ENCODE data around the gene PIAS3. TPM values are rescaled to one million over a fixed set of nuclear protein-coding genes. Genes with fewer than 3 reads are reported as not detected.
A peak's percentile ranks its signal among the peaks of the same experiment; 100 is the strongest.

Gene PIAS3
- total and polyA plus RNA-seq, 10 of the 15 experiments (the other 5 are each of a cell fraction or from before 2014, with no cell fraction given), result 0.85 to 14.9 (median 10.6) TPM

GRCh38 chr1:145849356-145850160, 9.3 kb downstream of the PIAS3 start:
- no peaks in the 10 kb centered on the region for H3K79me2 ChIP-seq (ENCODE audit: control insufficient read depth, insufficient read depth, low read length)
- SMC1A ChIA-PET (ENCODE audit: uncharacterized antibody, unreplicated experiment), result interaction anchor here (0.8 to 1.0 kb wide), 2 partner anchors 53 to 127 kb away, joined by 3 read pairs; no protein-coding TSS in a partner anchor
- no peak overlapping the region for H2AFZ ChIP-seq (ENCODE audit: control insufficient read depth, low read depth, low read length)
- no peak for ATAC-seq
- intact Hi-C loops (cut with micrococcal nuclease; ENCODE audit: unreplicated experiment), result no loop called here
- no peaks in the 10 kb centered on the region for H3K27me3 ChIP-seq (replicated peaks in 1 of 2; ENCODE audit: control insufficient read depth in 2 of 2, insufficient read depth in 2 of 2, low read length in 1 of 2)
- no peak for DNase-seq (ENCODE audit: low read depth, low spot score)
- H3K36me3 ChIP-seq (ENCODE audit: control insufficient read depth in 2 of 2, insufficient read depth in 2 of 2, low read length in 1 of 2), result peaks cover 0 to 16% of the 10 kb centered on the region in 2 experiments
- H3K4me1 ChIP-seq (ENCODE audit: control insufficient read depth, insufficient read depth, low read length), result peaks cover 13% of the 10 kb centered on the region
- in situ Hi-C loops (cut with MboI), result loop anchor here (5.0 kb wide), 1 partner anchor 158 kb away; no protein-coding TSS in a partner anchor
- RAD21 ChIA-PET (ENCODE audit: unreplicated experiment), result no interaction called here
- H3K4me3 ChIP-seq, result no peak overlapping the region
- WGBS (ENCODE audit: insufficient coverage, insufficient replicate concordance, low lambda C conversion rate, missing lambda C conversion rate), result 67% methylated on average over 15 of the region's 15 CpGs
- H3K27ac ChIP-seq (ENCODE audit: control insufficient read depth, insufficient read depth), result no peak overlapping the region
- no peak overlapping the region for H3K4me2 ChIP-seq (ENCODE audit: control insufficient read depth, insufficient read depth)
- H3K9me3 ChIP-seq (replicated peaks; ENCODE audit: control insufficient read depth, insufficient read depth, low read length), result no peaks in the 10 kb centered on the region
- H3K9ac ChIP-seq (ENCODE audit: control insufficient read depth, insufficient read depth, low read length), result no peak overlapping the region
- POLR2A ChIA-PET, result no interaction called here
- FAIRE-seq, result no peak
- BruUV-seq (replicated peaks), result no TSS peak
- no peaks in the 10 kb centered on the region for H4K20me1 ChIP-seq (ENCODE audit: control insufficient read depth, insufficient read depth)
- peak in 2 of 3 experiments; percentile 23 to 44; a peak in 3 of 6 replicates for TF ChIP-seq CTCF (IDR thresholded peaks at IDR 0.05 in 2 of 3, conservative IDR thresholded peaks at IDR 0.05 in 1 of 3; ENCODE audit: control insufficient read depth in 2 of 3, extremely low read depth in 1 of 3, insufficient read depth in 1 of 3, low read depth in 3 of 3, low read length in 3 of 3)
- TF ChIP-seq, protein P1, sequence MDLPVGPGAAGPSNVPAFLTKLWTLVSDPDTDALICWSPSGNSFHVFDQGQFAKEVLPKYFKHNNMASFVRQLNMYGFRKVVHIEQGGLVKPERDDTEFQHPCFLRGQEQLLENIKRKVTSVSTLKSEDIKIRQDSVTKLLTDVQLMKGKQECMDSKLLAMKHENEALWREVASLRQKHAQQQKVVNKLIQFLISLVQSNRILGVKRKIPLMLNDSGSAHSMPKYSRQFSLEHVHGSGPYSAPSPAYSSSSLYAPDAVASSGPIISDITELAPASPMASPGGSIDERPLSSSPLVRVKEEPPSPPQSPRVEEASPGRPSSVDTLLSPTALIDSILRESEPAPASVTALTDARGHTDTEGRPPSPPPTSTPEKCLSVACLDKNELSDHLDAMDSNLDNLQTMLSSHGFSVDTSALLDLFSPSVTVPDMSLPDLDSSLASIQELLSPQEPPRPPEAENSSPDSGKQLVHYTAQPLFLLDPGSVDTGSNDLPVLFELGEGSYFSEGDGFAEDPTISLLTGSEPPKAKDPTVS (IDR thresholded peaks at IDR 0.05; ENCODE audit: low read depth, low read length), result no peak
- CTCF ChIA-PET, result interaction anchor here (0.9 to 8.2 kb wide), 6 partner anchors 9 to 162 kb away, joined by 3 to 172 read pairs (median 4); partner anchors contain the start of genes PIAS3, POLR3C and RNF115
